Loucy (cell line): Measurements from ENCODE around the gene AKNA.

ENCODE experiments used
- H2AFZ ChIP-seq: fragments of 200-600 bp; sonication (generic); 2 replicates; pipeline ENCODE4 v1.6.0; 2016; ENCODE audit warnings: antibody characterized with exemption, mild to moderate bottlenecking, low read length, moderate library complexity
- H3F3A ChIP-seq: fragments of 200-600 bp; 2 replicates; pipeline ENCODE4 v1.6.0; 2016; ENCODE audit warnings: antibody characterized with exemption, low read depth, mild to moderate bottlenecking
- H3K27me3 ChIP-seq: fragments of 200-600 bp; sonication (generic); 2 replicates; pipeline ENCODE4 v1.6.1; 2014; ENCODE audit warnings: low read length, mild to moderate bottlenecking; ENCODE audit not compliant: insufficient read depth, poor library complexity, severe bottlenecking
- H3K36me3 ChIP-seq: fragments of 200-600 bp; sonication (generic); 2 replicates; pipeline ENCODE4 v1.6.1; 2016; ENCODE audit warnings: low read length; ENCODE audit not compliant: insufficient read depth
- H3K4me1 ChIP-seq: fragments of 200-600 bp; sonication (generic); 2 replicates; pipeline ENCODE4 v1.5.1; 2014; ENCODE audit warnings: low read length, mild to moderate bottlenecking; ENCODE audit not compliant: insufficient read depth, poor library complexity, severe bottlenecking
- H3K4me2 ChIP-seq: fragments of 200-600 bp; sonication (generic); 2 replicates; pipeline ENCODE4 v1.6.0; 2014; ENCODE audit warnings: antibody characterized with exemption, low read length, low read depth, mild to moderate bottlenecking; ENCODE audit not compliant: poor library complexity, severe bottlenecking
- H3K4me3 ChIP-seq: fragments of 200-600 bp; sonication (generic); 2 replicates; pipeline ENCODE4 v1.5.1; 2014; ENCODE audit warnings: low read length, mild to moderate bottlenecking, mixed read lengths; ENCODE audit not compliant: poor library complexity, severe bottlenecking
- H3K79me2 ChIP-seq: fragments of 200-600 bp; sonication (generic); 2 replicates; pipeline ENCODE4 v1.6.1; 2014; ENCODE audit warnings: low read length; ENCODE audit not compliant: insufficient read depth
- H3K9ac ChIP-seq: fragments of 200-600 bp; sonication (generic); 2 replicates; pipeline ENCODE4 v1.6.0; 2014; ENCODE audit warnings: mild to moderate bottlenecking, low read depth, low read length, moderate library complexity; ENCODE audit not compliant: poor library complexity, severe bottlenecking
- H3K9me2 ChIP-seq: fragments of 200-600 bp; sonication (generic); replicated peaks from 2 replicates; pipeline ENCODE4 v1.6.1; 2016; ENCODE audit warnings: low read depth, low read length, mixed read lengths
- H3K9me3 ChIP-seq: fragments of 200-600 bp; sonication (generic); 2 replicates; pipeline ENCODE4 v1.6.1; 2014; ENCODE audit warnings: mild to moderate bottlenecking, antibody characterized with exemption, low read length, low read depth; ENCODE audit not compliant: insufficient read depth
- H4K20me1 ChIP-seq: fragments of 200-600 bp; sonication (generic); 2 replicates; pipeline ENCODE4 v1.6.0; 2014; ENCODE audit warnings: antibody characterized with exemption, low read length, mild to moderate bottlenecking; ENCODE audit not compliant: insufficient read depth, poor library complexity, severe bottlenecking
- EZH2phosphoT487 ChIP-seq: fragments of 200-600 bp; IDR thresholded peaks from 2 replicates; pipeline ENCODE4 v1.6.1; 2018; ENCODE audit warnings: antibody characterized with exemption, mild to moderate bottlenecking, moderate library complexity, borderline replicate concordance
- TF ChIP-seq, protein P1 (sequence below): fragments of 200-600 bp; sonication (generic); conservative IDR thresholded peaks from 2 replicates; pipeline ENCODE4 v1.5.1; 2014; ENCODE audit warnings: mild to moderate bottlenecking, antibody characterized with exemption, low read length

AKNA gene

DNA sequence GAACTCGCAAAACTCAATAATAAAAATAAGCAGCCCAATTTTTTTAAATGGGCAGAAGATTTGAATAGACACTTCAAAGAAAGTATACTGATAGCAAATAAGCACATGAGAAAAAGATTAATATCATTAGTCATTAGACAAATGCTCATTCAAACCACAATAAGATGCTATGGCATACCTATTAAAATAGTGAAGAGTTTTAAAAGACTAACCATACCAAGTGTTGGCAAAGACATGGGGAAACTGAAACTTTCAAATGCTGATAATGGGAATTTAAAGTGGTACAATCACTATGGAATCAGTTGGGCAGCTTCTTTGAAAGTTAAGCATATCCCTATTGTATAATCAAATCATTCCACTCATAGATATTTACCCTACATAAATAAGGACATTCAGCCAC lies 91.4 kb downstream of the AKNA start:
- H3K9me2 ChIP-seq: no peaks in the 10 kb centered on the region
- H3K4me3 ChIP-seq: no peak overlapping the region
- H3K79me2 ChIP-seq: no peaks in the 10 kb centered on the region
- H3K9ac ChIP-seq: no peak overlapping the region
- no peaks in the 10 kb centered on the region for H3K4me1 ChIP-seq
- no peaks in the 10 kb centered on the region for H3K27me3 ChIP-seq
- H3K9me3 ChIP-seq: no peaks in the 10 kb centered on the region; the same call in 1 of the 2 replicates
- H3K4me2 ChIP-seq: no peak overlapping the region
- TF ChIP-seq EZH2phosphoT487: no peak
- TF ChIP-seq, protein P1, sequence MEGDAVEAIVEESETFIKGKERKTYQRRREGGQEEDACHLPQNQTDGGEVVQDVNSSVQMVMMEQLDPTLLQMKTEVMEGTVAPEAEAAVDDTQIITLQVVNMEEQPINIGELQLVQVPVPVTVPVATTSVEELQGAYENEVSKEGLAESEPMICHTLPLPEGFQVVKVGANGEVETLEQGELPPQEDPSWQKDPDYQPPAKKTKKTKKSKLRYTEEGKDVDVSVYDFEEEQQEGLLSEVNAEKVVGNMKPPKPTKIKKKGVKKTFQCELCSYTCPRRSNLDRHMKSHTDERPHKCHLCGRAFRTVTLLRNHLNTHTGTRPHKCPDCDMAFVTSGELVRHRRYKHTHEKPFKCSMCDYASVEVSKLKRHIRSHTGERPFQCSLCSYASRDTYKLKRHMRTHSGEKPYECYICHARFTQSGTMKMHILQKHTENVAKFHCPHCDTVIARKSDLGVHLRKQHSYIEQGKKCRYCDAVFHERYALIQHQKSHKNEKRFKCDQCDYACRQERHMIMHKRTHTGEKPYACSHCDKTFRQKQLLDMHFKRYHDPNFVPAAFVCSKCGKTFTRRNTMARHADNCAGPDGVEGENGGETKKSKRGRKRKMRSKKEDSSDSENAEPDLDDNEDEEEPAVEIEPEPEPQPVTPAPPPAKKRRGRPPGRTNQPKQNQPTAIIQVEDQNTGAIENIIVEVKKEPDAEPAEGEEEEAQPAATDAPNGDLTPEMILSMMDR: no peak
- no peaks in the 10 kb centered on the region for H3K36me3 ChIP-seq
- no peaks in the 10 kb centered on the region for H4K20me1 ChIP-seq
- H2AFZ ChIP-seq: no peak overlapping the region
- no peaks in the 10 kb centered on the region for H3F3A ChIP-seq

DNA sequence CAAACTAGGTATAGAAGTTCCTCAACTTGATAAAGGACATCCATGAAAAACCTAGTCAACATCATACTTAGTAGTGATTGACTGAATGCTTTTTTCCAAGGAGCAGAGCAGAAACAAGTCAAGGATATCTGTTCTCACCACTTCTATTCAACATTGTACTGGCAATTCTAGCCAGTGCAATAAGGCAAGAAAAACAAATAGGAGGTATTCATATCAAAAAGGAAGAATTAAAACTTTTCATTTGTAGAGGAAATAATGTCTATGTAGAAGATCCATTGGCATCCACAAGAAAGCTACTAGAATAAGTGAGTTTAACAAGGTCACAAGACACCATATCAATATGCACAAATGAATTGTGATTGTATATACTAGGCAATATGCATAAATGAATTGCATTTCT lies 93.1 kb downstream of the AKNA start:
- H3K4me3 ChIP-seq: no peak overlapping the region
- H3K4me1 ChIP-seq: no peaks in the 10 kb centered on the region
- H3K9ac ChIP-seq: no peak overlapping the region
- TF ChIP-seq EZH2phosphoT487: no peak
- TF ChIP-seq, protein P1: no peak
- no peaks in the 10 kb centered on the region for H3K79me2 ChIP-seq
- no peak overlapping the region for H3K4me2 ChIP-seq
- H3K36me3 ChIP-seq: no peaks in the 10 kb centered on the region
- H4K20me1 ChIP-seq: no peaks in the 10 kb centered on the region
- H3K9me2 ChIP-seq: no peaks in the 10 kb centered on the region
- no peak overlapping the region for H2AFZ ChIP-seq
- no peaks in the 10 kb centered on the region for H3K27me3 ChIP-seq
- H3F3A ChIP-seq: no peaks in the 10 kb centered on the region
- H3K9me3 ChIP-seq: no peaks in the 10 kb centered on the region; the same call in 1 of the 2 replicates

DNA sequence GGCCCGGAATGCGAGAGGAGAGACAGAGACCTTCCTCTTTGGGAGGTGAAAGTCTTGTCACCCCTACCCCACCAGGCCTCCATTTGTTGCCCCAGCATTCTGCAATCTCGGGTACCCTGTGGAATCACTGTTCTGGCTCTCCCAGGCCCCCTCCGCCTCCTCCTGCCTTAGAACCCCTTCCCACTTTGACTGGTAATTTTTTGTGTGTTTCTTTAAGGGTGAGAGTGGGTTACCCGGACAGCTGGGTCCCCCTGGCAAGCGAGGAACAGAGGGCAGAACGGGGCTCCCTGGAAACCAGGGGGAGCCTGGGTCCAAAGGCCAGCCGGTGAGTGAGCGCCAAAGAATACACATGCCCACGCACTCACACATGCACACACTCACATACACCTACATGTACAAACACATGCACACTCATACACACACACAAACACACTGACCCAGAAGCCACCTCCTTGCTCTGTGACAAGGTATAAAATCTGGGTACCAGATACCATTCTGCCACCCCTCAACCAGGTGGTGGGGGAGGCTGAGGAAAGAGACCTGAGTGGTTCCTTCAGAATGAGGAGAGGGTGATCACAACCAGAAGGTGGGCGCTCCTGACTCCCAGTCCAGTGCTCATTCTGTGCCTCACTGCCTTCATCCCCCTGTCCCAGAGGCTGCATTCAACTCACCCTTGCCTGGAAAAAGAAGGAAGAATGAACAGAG lies 95.7 kb downstream of the AKNA start:
- H3K9me3 ChIP-seq: no peaks in the 10 kb centered on the region; the same call in 1 of the 2 replicates
- no peak overlapping the region for H3K4me2 ChIP-seq
- TF ChIP-seq, protein P1: no peak
- TF ChIP-seq EZH2phosphoT487: no peak
- no peaks in the 10 kb centered on the region for H3K79me2 ChIP-seq
- no peaks in the 10 kb centered on the region for H3K4me1 ChIP-seq
- H3K36me3 ChIP-seq: no peaks in the 10 kb centered on the region
- no peaks in the 10 kb centered on the region for H3K27me3 ChIP-seq
- no peaks in the 10 kb centered on the region for H3F3A ChIP-seq
- H3K4me3 ChIP-seq: no peak overlapping the region
- no peaks in the 10 kb centered on the region for H4K20me1 ChIP-seq
- H2AFZ ChIP-seq: no peak overlapping the region
- no peaks in the 10 kb centered on the region for H3K9me2 ChIP-seq
- H3K9ac ChIP-seq: no peak overlapping the region
